GM18861 (cell line): ENCODE results near the gene RPL23.

Source experiments
- ATAC-seq: cut with Tn5 transposase; IDR thresholded peaks from one replicate; pipeline ENCODE4 v1.9.1; 2021; ENCODE audit not compliant: unreplicated experiment

The RPL23 gene

DNA sequence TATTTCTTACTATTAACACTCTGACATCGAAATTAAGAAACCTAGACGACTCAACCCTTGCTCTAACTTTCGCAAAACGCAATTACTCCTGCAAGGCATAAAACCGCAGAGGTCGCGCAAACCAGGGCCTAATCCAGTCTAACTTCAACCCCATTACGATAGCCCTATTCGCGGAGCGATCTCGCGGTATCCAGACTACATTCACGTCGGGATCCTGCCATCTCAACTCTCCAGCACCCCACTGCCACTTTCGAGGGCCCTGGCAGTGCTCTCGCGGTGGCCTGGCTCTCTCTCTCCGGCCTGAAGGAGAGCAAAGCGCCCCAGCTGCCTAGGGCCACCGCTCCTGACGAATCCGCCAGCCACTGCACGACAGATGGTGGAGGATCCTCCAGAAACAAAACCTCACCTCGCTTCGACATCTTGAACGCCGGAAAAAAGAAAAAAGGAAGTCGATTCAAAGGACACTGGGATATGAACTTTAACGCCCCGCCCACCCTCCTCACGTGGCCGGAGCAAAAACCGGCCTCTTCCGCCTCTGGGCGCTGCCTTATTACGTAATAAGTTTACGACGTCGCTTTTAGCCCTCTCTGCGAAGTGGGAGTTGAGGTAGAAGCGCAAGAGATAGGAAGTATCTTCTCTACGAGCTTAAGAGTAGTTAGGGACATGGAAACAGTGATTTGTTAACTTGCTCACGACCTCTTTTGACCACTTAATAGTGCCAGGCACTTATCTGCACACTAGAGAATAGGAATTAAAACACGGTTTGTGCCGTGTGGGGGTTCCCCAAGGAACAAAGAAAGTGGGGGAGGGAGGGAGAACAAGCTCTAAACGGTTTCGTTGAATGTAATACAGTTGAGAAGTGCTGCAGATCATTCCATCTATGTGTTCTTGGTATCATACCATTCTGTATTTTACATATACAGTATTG is at the start of gene RPL23:
RPL23 (minus strand) TSS at position 430 of the 928 bp plus-strand sequence; CDS start at position 419, 11 bp downstream.
- ATAC-seq = peak; percentile 74

DNA sequence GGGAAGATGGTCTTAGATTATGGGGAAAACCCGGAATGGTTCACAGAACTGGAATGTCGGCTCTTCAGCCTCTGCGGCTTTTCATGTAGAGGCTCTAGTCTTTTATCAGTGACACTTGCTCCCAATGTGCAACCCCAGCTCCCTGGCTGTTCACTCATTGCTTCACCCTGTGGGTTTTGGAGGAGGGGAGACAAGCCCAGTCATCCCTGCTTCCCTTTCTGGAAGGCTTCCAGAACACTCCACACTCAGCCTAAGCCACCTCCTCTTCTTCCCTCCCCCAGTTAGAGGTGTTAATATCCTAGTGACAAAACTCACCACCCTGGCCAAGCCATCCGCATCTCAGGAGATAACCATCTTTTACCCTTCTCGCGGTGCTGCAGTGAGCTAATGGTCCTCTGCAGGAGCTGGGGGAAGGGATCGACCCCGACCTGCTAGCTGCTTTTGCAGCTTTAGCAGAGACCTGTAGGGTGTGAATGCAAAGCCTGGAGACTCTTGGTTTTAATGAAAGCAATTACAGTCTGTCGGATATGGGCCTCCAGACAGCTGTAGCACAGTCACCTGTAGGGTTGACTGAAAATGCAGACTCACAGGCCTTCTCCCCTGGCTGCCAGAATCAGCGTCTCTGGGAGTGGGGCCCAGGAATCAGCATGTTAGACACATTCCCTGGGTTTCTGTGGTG is 47.6 kb upstream of the RPL23 start:
- ATAC-seq = no peak

DNA sequence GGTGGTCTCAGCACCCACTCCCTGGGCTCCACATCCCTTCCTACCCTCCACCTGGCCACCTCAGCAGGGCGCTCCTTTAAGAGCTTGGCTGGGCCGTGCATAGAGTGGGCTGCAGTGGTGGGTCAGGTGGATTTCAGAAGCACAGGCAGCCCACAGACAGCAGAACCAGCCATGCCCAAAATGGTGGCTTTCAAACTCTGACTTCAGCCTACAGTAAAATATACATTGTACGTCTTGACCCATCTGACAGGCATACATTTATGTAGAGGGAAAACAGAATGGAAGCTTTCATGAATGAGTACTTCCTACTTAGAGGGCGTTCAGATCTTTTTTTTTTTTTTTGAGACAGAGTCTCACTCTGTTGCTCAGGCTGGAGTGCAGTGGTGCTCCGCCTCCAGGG is 45.9 kb upstream of the RPL23 start:
- no peak for ATAC-seq

DNA sequence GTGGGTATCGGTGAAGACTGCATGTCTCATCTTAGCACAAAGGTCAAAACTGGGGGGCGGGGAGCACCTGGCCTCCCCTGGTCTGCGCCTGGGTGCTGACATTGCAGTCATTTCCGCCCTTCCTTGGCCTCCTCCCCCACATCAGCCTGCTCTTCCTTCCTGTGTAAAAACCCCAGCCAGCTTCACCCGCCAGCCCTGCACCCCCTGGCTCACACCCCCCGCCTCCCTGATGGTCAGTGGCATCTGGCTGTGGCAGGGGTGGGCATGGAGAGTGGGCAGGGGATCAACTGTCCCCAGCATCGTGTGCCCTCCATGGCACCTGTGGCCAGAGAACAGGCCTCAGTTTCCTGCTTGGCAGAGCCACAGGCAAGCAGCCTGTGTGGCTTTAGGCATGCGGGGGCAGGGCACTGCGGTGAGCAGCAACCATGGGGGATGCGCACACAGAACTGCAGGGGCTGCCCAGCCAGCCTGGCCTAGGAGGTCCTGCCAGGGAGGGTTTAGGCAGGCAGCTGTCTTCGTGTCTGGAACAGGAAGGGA is 45.4 kb upstream of the RPL23 start:
- peak; percentile 55 for ATAC-seq

DNA sequence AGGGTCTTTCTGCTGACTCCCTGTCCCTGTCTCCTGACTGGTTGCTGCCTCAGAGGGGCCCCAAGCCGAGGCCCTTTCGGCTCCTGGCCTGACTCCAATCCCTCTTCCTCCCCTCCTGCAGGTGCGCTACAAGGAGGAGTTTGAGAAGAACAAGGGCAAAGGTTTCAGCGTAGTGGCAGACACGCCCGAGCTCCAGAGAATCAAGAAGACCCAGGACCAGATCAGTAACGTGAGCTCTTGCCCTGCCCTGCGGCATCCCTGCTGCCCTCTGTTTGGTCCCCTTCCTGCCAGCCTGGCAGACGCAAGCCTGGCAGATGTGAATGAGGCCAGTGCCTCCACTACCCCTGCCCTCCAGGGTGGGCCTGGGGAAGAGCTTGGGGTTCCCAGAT is 44.8 kb upstream of the RPL23 start:
- peak; percentile 20 for ATAC-seq

DNA sequence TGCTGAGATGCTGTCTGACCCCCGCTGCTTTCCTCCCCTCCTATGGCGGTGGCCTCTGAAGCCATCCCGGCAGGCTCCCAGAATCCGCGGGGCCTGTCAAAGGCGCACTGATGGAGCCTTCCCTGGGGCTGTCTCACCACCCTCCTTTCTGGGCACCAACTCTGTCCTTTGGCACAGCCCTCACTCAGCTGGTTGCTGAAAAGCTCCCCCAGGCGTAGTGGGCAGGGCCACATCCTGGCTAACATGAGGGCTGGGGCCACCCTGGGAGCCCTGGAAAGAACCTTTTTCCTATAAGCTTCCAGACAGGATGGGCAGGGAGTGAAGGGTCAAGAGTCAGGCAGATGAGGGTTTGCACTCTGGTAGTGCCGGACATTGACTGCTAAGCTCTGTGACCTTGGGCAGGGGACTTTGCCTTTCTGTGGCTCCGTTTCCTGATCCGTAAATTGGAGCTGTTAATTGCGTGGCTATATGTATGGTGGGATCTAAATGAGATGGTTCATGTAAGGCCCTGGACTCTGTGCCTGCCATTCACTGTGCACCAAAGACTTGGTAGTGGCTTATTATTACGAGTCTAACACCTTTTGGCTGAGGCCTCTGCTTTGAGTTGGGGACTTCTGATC is 44.3 kb upstream of the RPL23 start:
- ATAC-seq = no peak

DNA sequence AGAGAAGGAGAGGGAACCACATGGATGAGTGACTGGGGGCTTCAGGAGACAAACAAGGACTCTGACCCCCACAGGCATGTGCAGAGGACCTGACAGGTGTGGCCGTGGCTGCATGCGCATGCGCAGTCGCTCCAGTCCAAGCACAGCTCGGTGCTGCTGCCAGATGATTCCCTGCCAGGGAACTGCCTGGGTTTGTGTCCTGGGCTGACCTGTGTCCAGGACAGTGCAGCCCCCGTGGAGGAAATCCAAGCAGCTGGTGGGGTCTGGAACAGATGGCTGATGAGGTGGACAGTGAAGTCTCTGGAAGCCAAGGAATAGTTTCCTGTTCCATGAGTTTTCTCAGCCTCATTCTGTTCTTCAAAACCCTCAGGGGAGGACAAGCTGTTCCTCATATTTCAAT is 43.7 kb upstream of the RPL23 start:
- ATAC-seq = no peak

DNA sequence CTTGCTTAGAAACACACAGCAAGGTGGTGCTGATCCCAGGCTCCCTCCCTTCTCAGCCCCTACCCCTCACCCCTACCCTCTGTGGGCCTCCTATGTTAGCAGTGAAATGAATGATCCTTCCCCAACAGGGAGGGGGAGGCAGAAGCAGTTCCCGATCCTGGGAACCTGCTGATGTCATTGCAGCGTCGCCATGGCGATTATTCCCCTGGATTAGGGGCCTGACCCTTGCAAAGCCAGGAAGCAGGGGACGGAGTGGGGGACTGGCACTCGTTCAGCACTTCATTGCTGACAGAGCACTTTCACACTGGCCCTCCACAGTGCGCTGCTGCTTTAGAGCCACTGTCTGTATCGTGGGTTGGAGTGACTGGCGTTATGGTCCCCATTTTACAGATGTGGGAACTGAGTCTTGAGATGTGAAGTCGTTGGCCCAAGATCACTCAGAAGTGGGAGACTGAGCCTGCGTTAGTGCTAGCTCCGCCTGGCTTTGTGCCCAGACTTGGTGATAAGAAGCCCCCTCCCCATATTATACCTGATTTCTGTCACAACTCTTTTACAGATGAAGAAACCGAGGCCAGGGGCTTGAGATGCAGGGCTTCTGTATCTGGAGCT is 42.9 kb upstream of the RPL23 start:
- ATAC-seq = no peak

DNA sequence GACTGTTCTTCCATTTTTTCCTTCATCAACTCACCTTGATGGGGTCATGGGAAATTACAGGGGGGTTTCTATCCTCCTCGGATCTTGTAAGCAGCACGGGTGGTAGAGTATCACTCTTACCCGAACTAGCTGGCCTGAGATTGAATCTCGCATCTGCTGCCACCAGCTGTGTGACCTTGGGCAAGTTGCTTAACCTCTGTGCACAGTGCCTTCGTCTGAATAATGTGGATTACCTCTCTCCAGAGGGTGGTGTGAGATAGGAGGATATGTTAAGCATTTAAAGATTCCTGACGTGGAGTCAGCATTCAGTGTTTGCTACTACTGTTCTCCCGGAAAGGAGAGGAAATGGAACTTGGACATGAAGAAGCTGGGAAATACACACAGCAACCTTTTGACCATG is 40.8 kb upstream of the RPL23 start:
- ATAC-seq = no peak

DNA sequence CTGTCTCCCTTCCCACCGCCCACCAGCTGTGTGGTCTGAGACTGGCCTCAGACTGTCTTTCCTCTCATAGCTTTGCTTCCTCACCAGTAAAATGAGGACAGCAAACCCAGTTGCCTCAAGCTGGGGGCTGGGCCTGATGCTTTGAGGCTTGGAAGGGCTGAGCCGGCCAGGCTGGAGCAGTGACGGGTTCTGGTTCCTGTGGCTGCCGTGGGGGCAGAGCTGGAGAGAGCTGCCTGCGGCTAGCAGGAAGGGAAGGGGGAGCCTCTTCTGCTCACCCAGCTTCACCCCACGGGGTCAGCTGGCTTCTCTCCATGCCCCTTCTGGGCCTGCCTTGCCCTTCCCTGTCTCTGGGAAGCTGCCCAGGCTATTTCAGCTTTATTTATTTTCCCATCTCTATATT is 40.1 kb upstream of the RPL23 start:
- ATAC-seq = no peak

DNA sequence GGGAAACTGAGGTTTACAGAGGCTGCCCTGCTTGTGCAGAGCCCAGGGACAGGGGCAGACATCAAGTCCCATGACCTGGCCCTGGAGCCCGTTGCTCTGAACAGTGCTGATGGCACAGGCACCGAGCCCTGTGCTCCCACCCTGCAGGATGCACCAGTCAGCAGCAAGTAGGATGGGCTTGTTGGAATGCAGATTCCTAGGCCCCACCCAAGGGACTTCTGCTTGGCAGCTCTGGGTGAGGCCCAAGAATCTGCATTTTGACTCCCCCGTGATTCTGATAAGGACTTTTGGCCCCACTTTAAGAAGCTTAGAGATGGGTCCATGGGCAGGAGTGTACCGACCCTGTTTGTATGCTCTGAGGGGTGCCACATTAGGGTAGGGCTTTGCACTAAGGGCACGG is 39.6 kb upstream of the RPL23 start:
- ATAC-seq = no peak

DNA sequence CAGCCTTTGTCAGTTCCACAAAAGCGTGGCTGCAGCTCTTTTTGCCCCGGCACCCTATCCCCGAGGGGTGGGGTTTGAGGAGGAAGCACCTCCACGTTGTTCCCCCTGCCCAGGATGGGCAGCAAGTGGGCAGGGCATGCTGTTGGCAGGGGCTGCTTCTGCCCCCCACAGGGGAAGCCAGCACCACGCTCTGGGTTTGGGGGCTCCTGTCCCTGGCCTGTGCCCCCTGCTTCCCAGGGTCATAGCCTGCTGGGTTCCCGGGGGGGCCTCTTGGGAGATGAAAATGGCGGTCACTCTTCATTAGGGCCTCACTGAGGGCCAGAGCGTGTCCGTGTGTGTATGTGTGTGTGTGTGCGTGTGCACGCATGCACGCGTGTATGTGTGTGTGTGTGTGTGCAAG is 39.1 kb upstream of the RPL23 start:
- ATAC-seq = no peak

DNA sequence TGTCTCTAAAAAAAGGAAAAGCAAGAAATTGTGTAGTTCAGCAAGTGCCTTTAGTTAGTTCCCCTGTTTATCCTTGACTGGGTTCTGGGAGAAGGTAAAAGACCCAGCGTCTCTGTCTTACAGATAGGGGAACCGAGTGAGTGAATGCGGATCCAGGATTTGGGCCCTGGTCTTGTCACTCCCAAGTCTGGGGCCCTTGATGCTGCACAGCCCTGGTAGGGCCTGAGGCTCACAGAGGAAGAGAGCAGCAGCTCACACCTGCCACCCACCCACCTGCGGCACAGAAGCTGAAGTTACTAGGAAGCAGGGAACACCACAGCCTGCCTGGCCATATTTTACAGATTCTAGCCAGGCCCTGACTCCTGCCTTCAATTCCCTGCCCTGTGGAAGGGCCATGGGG is 38.6 kb upstream of the RPL23 start:
- ATAC-seq = no peak

DNA sequence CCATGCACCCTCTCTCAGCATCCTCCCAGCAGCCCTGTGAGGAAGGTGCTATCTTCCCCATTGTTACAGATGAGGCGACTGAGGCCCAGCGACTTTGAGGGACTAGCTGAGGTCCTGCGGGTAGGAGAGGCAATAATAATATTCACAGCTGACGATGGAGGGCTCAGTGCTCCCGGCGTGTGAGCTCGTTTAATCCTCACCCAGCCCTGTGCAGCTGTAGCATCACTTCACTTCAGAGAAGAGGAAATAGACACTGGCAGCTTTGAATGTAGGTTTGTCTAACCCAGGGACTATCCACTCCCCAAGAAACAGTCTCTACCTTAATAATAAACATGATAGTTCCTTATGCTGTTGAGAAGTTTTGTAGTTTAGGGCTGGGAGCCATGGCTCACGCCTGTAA is 37.9 kb upstream of the RPL23 start:
- ATAC-seq = no peak

DNA sequence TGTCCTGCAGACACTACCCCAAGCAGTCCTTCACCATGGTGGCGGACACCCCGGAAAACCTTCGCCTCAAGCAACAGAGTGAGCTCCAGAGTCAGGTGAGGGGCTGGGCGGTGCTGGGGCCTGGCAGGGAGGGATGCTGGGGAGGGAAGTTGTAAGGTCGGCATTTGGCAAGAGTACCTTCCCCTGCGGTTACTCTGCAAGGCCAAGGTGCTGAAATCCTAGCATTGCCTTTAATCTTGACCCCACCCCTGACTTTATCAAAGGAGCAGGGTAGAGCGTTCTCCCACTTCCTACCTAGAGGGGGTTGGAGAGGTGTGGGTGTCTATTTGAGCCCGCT is 36.9 kb upstream of the RPL23 start:
- no peak for ATAC-seq

DNA sequence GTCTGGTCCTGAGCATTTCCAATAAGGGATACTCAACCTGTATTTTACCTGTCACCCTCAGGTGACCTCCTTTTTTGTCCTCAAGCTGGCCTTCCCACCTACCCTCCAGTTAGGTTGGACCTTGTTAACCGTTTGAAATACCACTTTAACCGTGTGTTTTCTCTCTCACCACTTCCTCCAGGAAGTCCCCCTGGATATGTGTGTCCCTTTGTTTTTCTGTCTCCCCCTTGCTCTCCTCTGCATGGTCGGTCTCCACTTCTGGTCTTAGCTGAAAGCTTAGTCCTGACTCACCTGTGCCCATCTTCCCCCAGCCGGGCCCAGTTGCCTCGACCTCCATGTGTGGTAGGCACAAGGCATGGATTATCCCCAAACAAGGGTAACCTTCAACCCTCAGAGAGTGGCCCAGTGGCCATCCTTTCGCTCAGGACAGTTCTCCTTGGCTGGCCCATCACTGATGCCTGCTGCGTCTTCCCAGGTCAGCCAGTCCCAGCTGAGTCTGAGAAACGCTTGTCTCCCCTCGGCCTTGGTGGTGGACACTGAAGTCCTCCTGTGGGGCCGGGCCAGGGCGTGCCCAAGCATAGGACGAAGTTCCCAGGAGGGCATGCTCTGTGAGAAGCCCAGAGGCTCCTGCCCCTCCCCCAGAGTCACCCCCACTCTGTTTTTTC is 36.4 kb upstream of the RPL23 start:
- no peak for ATAC-seq

DNA sequence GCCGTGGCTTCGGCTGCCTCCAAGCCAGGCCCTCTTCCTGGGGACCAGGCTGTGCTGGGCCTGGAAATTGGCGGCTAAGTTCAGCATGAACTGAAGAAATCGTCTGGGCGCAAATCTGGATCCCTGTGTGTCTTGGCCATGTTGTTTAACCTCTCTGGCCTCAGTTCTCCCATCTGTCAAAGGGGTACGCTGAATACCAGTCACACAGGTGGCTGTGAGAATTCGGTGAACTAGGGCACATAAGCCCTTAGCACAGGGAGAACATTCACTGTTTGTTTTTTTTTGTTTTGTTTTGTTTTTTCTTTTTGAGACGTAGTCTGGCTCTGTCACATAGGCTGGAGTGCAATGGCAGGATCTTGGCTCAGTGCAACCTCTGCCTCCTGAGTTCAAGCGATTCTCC is 35.3 kb upstream of the RPL23 start:
- ATAC-seq = no peak

DNA sequence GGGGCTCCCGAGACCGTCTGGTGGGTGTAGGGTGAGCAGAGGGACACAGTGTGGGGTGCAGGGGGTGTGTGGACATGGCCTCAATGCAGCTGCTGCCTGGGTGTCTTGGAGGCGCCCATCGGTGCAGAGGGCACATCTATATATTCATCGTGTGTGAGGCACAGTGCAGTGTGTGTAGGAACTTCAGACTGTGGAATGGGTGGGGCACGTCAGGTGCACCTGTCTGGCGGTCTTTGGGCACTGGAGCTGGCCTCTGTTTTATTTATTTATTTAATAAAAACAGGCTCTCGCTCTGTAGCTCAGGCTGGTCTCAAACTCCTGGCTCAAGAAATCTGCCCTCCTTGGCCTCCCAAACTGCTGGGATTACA is 33.1 kb upstream of the RPL23 start:
- no peak for ATAC-seq

DNA sequence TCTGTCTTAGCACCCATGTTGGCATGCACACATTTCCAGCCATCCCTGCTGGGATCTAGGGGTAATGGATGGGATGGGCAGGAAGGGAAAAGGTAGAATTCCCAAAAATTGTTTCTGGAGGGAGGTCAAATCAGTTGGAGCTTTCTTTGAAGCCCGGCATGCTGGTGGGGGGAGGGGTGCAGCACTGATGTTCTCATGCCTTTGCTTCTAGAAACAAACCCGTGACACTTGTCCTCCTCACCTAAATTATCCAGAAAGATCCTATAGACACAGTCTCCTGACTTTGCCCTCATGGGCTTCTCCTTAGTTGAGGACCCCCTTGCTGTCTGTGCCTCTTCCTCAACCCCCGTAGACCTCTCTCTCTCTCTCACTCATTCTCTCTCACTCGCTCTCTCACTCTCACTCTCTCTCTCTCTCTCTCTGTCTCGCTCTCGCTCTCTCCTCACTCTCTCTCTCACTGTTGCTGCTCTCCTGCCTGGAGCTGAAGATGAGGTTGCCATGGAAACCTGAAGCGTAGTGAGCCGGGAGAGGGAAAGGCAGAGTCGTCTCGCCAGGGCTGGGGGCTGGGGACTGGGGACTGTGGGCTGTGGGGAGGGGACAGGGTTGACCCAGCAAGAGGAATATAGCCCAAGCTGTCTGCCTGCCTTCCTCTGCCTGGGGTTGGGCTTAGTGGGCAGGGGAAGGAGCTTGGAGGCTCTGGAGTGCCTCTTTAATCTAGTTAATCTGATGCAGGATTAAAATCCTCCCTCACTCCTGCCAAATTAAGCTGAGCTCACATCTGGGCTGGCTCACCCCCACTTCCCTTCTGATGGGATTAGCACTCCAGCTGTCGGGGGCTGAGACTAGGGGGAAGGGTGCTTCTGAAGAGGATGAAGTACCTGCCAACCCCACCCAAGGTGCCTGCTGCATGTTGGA is 32.5 kb upstream of the RPL23 start:
- no peak for ATAC-seq
